ENCODE results near the gene ASCL4.
"Not testable (repeated sequence)": the region's sequence is repeated elsewhere in the genome, so short reads cannot be mapped to it uniquely, and the experiment has no call there.

ASCL4 gene, protein sequence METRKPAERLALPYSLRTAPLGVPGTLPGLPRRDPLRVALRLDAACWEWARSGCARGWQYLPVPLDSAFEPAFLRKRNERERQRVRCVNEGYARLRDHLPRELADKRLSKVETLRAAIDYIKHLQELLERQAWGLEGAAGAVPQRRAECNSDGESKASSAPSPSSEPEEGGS

DNA sequence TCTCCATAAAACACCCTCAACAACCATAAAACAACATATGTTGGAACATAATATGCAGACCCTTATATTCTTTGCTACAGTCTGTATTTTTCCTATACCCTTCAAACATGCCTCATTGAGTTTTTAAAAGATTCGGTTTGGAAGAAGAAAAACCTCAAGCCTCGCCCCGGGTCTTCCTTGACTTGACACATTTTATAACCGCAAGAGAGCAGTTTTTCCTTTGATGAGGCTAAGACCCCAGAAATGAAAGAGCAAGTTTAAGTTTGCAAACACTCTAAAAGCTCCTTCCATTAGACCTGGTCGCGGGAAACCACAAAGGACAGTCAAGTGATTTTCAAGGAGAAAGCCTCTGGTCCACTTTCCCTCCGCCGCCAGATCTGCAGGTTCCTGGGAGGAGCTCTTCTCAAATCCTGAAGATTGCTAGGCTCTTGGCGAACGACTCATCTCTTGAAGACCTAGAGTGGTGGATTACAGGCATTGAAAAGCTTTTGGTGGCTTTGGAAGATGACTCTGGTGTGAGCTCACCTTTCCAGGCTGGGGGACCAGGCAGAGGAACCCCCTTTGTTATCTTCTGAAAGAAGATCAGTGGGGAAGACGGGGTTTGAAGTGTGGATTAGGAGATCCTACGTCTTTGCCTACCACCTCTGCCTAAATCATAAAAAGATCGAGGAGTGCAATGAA lies at the start of gene ASCL4:
TSS of gene ASCL4 (plus strand) at position 356 of the 681 bp plus-strand sequence. CDS start 515 bp downstream, outside the sequence.
- no peak for DNase-seq

DNA sequence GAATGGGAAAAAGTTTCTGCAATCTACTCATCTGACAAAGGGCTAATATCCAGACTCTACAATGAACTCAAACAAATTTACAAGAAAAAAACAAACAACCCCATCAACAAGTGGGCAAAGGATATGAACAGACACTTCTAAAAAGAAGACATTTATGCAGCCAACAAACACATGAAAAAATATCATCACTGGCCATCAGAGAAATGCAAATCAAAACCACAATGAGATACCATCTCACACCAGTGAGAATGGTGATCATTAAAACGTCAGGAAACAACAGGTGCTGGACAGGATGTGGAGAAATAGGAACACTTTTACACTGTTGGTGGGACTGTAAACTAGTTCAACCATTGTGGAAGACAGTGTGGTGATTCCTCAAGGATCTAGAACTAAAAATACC lies 47.2 kb upstream of the ASCL4 start:
- DNase-seq, result not testable (repeated sequence)

DNA sequence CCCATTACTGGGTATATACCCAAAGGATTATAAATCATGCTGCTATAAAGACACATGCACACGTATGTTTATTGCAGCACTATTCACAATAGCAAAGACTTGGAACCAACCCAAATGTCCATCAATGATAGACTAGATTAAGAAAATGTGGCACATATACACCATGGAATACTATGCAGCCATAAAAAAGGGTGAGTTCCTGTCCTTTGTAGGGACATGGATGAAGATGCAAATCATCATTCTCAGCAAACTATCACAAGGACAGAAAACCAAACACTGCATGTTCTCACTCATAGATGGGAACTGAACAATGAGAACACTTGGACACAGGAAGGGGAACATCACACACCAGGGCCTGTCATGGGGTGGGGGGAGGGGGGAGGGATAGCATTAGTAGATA lies 46.8 kb upstream of the ASCL4 start:
- not testable (repeated sequence) for DNase-seq

DNA sequence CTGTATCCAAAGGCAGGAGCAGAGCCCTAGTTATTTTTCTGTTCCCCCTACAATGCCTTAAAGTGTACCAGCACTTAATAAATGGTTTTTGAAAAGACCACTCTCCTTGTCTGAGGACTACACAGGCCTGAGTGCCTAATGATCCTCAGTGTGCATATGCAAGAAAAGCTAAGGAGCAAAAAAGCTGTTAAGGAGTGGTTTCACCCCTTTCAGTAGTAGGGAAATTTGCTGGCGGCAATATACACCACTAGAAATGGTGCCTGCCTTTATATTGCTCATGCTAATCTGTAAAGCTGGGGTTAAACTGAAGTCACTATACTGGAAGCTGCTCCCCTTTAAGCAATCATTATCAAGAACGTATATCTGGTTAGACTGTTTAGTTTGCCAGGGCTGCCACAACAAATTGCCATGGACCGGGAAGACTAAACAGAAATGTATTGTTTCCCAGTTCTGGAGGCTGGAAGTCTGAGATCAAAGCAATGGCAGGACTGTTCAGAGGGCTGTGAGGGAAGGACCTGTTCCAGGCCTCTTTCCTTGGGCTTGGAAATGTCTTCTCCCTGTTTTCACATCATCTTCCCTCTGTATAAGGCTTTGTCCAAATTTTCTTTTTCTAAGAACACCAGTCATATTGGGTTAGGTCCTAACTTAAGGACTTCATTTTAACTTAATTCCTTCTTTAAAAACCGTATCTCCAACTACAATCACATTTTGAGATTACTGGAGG lies 43.7 kb upstream of the ASCL4 start:
- DNase-seq, result no peak

GRCh38 chr12:107731366-107731765 lies 43.1 kb upstream of the ASCL4 start:
- no peak for DNase-seq

GRCh38 chr12:107732365-107732764 lies 42.1 kb upstream of the ASCL4 start:
- DNase-seq, result no peak

- DNase-seq, result no peak
These were observed 40.4 kb upstream of the ASCL4 start for GRCh38 chr12:107734139-107734538.

DNA sequence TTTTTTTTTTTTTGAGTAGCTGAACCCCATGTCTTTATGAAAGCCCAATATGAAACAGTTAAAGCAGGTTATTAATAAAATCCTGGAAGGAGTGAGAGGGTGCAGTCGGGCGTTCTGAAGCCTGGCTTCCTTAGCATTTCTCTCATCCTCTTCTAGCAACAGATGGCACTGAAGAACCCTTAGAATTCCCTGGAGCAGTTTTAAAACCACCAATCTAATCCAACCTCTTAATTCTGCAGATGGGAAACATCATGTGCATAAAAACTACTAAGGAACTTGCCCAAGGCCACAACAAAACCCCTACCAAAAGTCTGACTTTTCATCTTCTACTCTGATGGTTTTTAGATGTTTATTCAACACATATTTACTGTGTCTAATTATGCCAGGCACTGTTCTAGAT lies 38.7 kb upstream of the ASCL4 start:
- DNase-seq, result no peak

GRCh38 chr12:107736914-107737313 lies 37.6 kb upstream of the ASCL4 start:
- no peak for DNase-seq

DNA sequence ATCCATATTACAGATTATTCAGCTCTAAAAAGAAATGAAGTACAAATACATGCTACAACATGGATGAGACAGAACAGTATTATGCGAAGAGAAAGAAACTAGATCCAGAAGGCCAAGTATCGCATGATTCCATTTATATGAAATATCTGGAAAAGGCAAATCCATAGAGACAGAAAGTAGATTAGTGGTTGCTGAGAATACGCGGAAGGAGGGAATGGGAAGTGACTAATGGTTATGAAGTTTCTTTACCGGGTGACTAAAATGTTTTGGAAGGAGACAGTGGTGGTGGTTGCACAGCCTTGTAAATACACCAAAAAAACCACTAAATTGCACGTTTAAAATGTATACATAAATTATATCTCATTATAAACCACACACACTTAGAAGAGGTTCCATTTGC lies 26.0 kb upstream of the ASCL4 start:
- DNase-seq, result no peak

- no peak for DNase-seq
These were observed 25.4 kb upstream of the ASCL4 start for GRCh38 chr12:107749083-107749482.

GRCh38 chr12:107759410-107759809 lies 15.1 kb upstream of the ASCL4 start:
- peak; percentile 49 for DNase-seq

DNA sequence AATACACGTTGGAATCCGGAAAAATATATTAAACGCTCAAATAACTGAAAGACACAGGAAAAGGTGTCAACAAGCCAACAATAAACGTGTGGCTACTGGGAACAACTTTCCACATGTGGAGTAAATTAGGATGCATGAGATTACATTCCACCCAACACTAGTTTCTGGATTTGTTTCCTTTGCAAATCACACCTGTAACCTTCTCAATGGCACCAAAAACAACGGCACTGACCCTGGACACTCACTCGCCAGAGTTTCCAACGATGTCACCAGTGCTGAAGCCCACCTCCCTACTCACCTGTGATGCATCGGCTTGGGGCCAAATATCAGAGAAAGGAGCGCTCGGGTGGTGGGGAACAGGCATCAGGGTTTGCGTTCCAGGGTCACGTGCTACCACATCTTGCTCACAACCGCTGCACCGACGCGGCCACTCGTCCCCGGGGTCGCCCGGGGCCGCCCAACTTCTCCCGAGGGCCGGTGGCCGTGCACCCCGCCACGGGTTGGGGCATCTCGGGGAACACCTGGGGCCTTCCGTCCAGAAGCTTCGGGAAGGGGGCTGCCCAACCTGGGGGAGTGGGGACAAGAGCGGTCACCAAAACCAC lies 14.2 kb upstream of the ASCL4 start:
- DNase-seq, result peak; percentile 51

GRCh38 chr12:107760809-107761501 lies 13.5 kb upstream of the ASCL4 start, which contains the start of gene PRDM4:
PRDM4 (minus strand) TSS chr12:107761137; CDS start chr12:107760515, 622 bp downstream.
- peak; percentile 93 for DNase-seq

DNA sequence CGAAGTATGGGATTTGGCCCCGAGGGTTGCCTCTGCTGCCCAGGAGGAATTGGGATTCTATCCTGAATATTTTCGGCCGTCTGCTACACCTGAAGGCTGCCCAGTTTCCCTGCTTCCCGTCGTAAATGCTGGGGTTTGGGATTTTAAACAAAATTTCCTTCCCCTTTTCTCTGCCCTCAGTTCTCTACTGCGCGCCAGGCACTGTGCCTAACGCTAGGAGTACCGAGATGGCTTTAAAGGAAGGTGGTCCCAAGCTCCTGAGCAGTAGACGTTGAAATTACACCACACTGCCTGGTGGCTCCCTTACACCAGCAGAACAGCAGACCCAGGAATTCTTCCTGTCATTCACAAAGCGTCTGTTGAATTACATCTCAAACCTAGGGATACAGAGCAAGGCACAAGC lies 13.0 kb upstream of the ASCL4 start:
- no peak for DNase-seq

DNA sequence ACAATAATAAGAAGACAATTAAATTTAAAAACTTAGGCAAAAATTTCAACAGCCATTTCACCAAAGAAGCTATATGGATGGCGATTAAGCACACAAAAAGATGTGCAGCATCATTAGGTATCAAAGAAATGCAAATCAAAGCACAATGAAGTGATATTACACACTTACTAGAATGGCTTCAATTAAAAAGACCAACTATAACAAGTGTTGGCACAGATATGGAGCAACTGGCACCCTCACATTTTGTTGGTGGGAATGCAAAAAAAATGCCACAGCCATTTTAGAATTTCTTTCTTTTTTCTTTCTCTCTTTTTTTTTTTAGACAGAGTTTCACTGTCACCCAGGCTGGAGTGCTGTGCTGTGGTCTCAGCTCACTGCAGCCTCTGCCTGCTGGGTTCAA lies 11.6 kb upstream of the ASCL4 start:
- DNase-seq, result no peak

DNA sequence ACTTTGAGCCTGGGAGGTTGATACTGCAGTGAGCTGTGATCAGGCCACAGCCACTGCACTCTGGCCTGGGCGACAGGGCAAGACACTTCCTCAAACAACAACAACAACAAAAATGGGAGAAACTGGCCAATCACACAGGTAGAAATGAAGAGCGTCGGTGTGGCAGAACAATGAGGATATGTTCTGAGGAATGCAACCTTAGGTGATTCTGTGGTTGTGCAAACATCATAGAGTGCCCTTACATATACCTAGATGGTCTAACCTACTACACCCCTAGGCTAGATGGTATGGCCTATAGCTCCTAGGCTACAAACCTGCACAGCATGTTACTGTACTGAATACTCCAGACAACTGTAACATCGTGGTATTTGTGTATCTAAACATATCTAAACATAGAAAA lies 9.9 kb upstream of the ASCL4 start:
- DNase-seq, result no peak

GRCh38 chr12:107765316-107765715 lies 9.2 kb upstream of the ASCL4 start:
- DNase-seq, result no peak

GRCh38 chr12:107767466-107767865 lies 7.0 kb upstream of the ASCL4 start:
- DNase-seq, result no peak

- DNase-seq, result peak; percentile 12
These were observed 703 bp downstream of the ASCL4 start for GRCh38 chr12:107775093-107775721.

DNA sequence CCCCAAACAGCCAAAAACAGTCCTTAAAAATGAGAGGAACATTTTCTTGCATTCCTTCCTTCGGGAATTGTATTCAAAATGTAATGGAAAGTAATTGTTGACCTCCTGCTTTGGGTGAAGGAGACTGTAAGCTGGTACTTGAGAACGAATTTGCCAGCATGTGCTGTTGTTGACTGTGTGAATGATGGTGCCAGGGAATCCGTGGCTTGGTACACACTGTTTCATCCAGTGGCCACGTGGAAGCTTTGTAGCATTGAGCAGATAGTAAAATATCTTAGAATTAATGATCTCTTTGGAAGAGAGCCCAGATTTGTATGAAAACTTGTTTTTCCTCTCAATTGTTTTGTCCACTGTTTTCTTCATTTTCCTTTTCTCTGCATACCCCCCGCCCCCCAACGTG lies 1.7 kb downstream of the ASCL4 start:
- DNase-seq, result no peak

DNA sequence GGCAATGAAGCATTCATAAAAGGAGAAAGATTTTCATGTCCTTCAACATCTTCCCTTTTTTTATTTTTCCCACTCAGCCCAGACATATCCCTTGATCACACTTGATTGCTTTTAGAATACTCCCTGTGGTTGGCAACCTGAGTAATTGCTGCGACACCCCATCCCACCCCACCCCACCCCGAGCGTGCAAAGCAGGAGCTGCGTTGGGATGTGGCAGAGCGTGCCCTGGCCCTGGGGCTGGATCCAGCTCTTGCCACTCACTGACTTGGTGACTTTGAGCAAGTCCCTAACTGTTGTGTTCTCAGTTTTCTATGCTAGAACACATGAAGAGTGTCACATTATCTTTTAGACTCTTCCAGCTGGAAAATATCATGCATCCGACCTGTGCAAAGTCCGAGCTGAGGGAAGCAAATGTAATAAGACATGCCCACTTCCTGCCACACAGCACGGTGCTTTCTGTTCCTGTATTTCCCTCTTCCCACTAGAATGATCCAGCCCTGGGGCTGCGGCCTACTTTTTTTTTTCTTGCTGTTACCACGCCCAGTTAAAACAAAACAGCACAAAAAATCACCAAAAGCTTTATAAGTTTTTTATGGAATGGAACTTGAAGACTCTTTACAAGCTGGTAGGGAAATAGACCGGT lies 4.0 kb downstream of the ASCL4 start:
- DNase-seq, result no peak

Measured in activated CD4-positive, alpha-beta T cell treated with anti-CD3 and anti-CD28 coated beads for 48 hours (primary cell).